Astrocyte (in vitro differentiated cells and primary cell): Measurements from ENCODE around the gene SUOX.

ENCODE experiments used
- EZH2 ChIP-seq: IDR thresholded peaks from 2 replicates; pipeline ENCODE4 v1.6.1; 2012; ENCODE audit warnings: mild to moderate bottlenecking, low read length, inconsistent platforms; ENCODE audit not compliant: insufficient read depth
- TF ChIP-seq, protein P1 (sequence below): IDR thresholded peaks from 2 replicates; pipeline ENCODE4 v1.5.1; 2011; ENCODE audit warnings: low read depth, mild to moderate bottlenecking, inconsistent platforms, low read length, moderate library complexity; ENCODE audit not compliant: insufficient read depth

- TF ChIP-seq, protein P1, sequence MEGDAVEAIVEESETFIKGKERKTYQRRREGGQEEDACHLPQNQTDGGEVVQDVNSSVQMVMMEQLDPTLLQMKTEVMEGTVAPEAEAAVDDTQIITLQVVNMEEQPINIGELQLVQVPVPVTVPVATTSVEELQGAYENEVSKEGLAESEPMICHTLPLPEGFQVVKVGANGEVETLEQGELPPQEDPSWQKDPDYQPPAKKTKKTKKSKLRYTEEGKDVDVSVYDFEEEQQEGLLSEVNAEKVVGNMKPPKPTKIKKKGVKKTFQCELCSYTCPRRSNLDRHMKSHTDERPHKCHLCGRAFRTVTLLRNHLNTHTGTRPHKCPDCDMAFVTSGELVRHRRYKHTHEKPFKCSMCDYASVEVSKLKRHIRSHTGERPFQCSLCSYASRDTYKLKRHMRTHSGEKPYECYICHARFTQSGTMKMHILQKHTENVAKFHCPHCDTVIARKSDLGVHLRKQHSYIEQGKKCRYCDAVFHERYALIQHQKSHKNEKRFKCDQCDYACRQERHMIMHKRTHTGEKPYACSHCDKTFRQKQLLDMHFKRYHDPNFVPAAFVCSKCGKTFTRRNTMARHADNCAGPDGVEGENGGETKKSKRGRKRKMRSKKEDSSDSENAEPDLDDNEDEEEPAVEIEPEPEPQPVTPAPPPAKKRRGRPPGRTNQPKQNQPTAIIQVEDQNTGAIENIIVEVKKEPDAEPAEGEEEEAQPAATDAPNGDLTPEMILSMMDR, result no peak
- no peak for TF ChIP-seq EZH2
Observed at GRCh38 chr12:55993230-55993853, 3.7 kb upstream of the SUOX start.
